GM18519 (cell line): ENCODE data around the gene HAGHL.
"Not testable (repeated sequence)": the region's sequence is repeated elsewhere in the genome, so short reads cannot be mapped to it uniquely, and the experiment has no call there.

Experiments used
- ATAC-seq: cut with Tn5 transposase; IDR thresholded peaks from one replicate; pipeline ENCODE4 v1.9.1; 2021; ENCODE audit warnings: mild to moderate bottlenecking, moderate library complexity; ENCODE audit not compliant: unreplicated experiment, low FRiP score

Gene HAGHL

GRCh38 chr16:706189-707061, 20.5 kb upstream of the HAGHL start:
- ATAC-seq, result no peak

- ATAC-seq, result no peak
Observed at GRCh38 chr16:707062-707538, 19.8 kb upstream of the HAGHL start.

- no peak for ATAC-seq
Observed at GRCh38 chr16:708019-708418, 18.9 kb upstream of the HAGHL start.

- no peak for ATAC-seq
Observed at GRCh38 chr16:708959-709358, 17.9 kb upstream of the HAGHL start.

- no peak for ATAC-seq
Observed at GRCh38 chr16:709566-710499, 17.1 kb upstream of the HAGHL start.

GRCh38 chr16:710500-711075, 16.3 kb upstream of the HAGHL start:
- no peak for ATAC-seq

- no peak for ATAC-seq
Observed at GRCh38 chr16:711084-711483, 15.8 kb upstream of the HAGHL start.

GRCh38 chr16:711548-712320, 15.2 kb upstream of the HAGHL start:
- ATAC-seq, result no peak

GRCh38 chr16:712740-713250, 14.1 kb upstream of the HAGHL start:
- ATAC-seq, result not testable (repeated sequence)

- no peak for ATAC-seq
Observed at GRCh38 chr16:714079-714478, 12.8 kb upstream of the HAGHL start.

- no peak for ATAC-seq
Observed at GRCh38 chr16:714558-715476, 12.1 kb upstream of the HAGHL start, which contains the start of gene METRN. METRN (plus strand) TSS chr16:715118; CDS start chr16:715290, 172 bp downstream.

- ATAC-seq, result no peak
Observed at GRCh38 chr16:715477-716199, 11.3 kb upstream of the HAGHL start.

- no peak for ATAC-seq
Observed at GRCh38 chr16:716200-716568, 10.7 kb upstream of the HAGHL start.

GRCh38 chr16:716768-717325, 10.1 kb upstream of the HAGHL start:
- no peak for ATAC-seq

GRCh38 chr16:717450-718245, 9.3 kb upstream of the HAGHL start:
- no peak for ATAC-seq

- no peak for ATAC-seq
Observed at GRCh38 chr16:718389-718788, 8.5 kb upstream of the HAGHL start.

- ATAC-seq, result no peak
Observed at GRCh38 chr16:718922-719321, 8.0 kb upstream of the HAGHL start.
